ENCODE results near the gene AMIGO1. TPM values are rescaled to one million over a fixed set of nuclear protein-coding genes. Genes with fewer than 3 reads are reported as not detected.

Gene AMIGO1
- total RNA-seq, 1 experiment from 2014 or later = 1.5 TPM

DNA sequence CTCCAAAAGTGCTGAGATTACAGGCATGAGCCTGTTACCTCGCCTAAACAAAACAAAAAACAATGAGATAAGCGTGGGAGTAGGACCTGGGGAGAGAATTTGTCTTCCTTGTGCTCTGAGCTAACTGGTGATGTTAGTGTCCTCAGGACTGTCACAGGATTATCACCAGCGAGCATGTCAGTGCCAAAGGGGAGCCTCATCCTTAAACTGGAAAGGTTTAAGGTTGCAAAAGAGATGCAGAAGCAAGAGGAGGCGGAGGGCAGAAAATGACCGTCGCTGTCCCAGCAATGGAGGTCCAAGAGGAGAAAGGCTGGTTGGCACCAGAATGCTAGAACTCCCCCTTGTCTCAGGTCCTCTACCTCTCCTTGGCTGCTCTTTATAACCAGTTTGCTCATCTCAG, 39.3 kb downstream of the AMIGO1 start:
- Histone ChIP-seq H3K36me3 (ENCODE audit: control insufficient read depth, insufficient read depth, low read length) (no peaks in the 10 kb centered on the region), H3K27me3 (replicated peaks; ENCODE audit: control insufficient read depth, insufficient read depth, low read length) (no peaks in the 10 kb centered on the region; the same call in 1 of the 2 replicates), H3K9me3 (no peaks in the 10 kb centered on the region), H3K4me1 (no peaks in the 10 kb centered on the region), H3K4me3 (ENCODE audit: low read depth, low read length) (no peak overlapping the region)
- H3K4me3 Mint-ChIP-seq (ENCODE audit: unreplicated experiment) = no peak overlapping the region
- no peak for DNase-seq
- intact Hi-C loops (cut with micrococcal nuclease; ENCODE audit: unreplicated experiment) = no loop called here
- no TSS peak for BruUV-seq (replicated peaks)
- no peak overlapping the region for H3K27ac Mint-ChIP-seq (ENCODE audit: unreplicated experiment)
- no peaks in the 10 kb centered on the region for H3K9me3 Mint-ChIP-seq (ENCODE audit: unreplicated experiment)
- TF ChIP-seq, protein P1, sequence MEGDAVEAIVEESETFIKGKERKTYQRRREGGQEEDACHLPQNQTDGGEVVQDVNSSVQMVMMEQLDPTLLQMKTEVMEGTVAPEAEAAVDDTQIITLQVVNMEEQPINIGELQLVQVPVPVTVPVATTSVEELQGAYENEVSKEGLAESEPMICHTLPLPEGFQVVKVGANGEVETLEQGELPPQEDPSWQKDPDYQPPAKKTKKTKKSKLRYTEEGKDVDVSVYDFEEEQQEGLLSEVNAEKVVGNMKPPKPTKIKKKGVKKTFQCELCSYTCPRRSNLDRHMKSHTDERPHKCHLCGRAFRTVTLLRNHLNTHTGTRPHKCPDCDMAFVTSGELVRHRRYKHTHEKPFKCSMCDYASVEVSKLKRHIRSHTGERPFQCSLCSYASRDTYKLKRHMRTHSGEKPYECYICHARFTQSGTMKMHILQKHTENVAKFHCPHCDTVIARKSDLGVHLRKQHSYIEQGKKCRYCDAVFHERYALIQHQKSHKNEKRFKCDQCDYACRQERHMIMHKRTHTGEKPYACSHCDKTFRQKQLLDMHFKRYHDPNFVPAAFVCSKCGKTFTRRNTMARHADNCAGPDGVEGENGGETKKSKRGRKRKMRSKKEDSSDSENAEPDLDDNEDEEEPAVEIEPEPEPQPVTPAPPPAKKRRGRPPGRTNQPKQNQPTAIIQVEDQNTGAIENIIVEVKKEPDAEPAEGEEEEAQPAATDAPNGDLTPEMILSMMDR (IDR thresholded peaks at IDR 0.05; ENCODE audit: insufficient read depth in 1 of 2, low read depth in 1 of 2, low read length in 1 of 2, severe bottlenecking in 1 of 2, unreplicated experiment in 1 of 2) = no peak
- H3K27me3 Mint-ChIP-seq (ENCODE audit: insufficient read depth, unreplicated experiment) = peaks cover 13% of the 10 kb centered on the region
- no peaks in the 10 kb centered on the region for H3K36me3 Mint-ChIP-seq (ENCODE audit: insufficient read depth, unreplicated experiment)
- ChIA-PET POLR2A (no interaction called here), CTCF (no interaction called here)
- H3K4me1 Mint-ChIP-seq (ENCODE audit: low read depth, unreplicated experiment) = peaks cover 2% of the 10 kb centered on the region

DNA sequence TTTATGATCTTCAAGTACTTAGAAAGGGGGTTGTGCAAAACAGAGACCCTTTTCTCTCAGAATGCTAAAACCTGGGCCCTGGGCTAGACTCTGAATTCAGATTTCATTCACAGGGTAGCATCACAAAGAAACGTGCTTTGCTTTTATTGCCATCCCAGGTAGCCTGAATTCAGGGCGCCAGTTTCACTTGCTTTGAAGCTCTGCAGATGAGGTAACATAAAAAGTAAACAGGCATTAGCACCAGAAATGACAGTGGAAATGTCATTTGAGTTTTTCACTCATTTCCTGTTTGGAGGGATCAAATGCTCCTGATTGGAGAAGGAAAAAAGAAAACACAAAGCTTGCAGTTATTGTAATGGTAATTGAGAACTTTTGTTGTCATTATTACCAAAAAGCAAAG, 40.6 kb downstream of the AMIGO1 start:
- no peaks in the 10 kb centered on the region for H3K36me3 ChIP-seq (ENCODE audit: control insufficient read depth, insufficient read depth, low read length)
- POLR2A ChIA-PET = no interaction called here
- Mint-ChIP-seq H3K27ac (ENCODE audit: unreplicated experiment) (no peak overlapping the region), H3K4me3 (ENCODE audit: unreplicated experiment) (no peak overlapping the region), H3K9me3 (ENCODE audit: unreplicated experiment) (no peaks in the 10 kb centered on the region), H3K4me1 (ENCODE audit: low read depth, unreplicated experiment) (peaks cover 10% of the 10 kb centered on the region), H3K27me3 (ENCODE audit: insufficient read depth, unreplicated experiment) (peaks cover 17% of the 10 kb centered on the region), H3K36me3 (ENCODE audit: insufficient read depth, unreplicated experiment) (no peaks in the 10 kb centered on the region)
- TF ChIP-seq, protein P1 (IDR thresholded peaks at IDR 0.05; ENCODE audit: insufficient read depth in 1 of 2, low read depth in 1 of 2, low read length in 1 of 2, severe bottlenecking in 1 of 2, unreplicated experiment in 1 of 2) = no peak
- H3K4me1 ChIP-seq = no peaks in the 10 kb centered on the region
- DNase-seq = no peak
- H3K27me3 ChIP-seq (replicated peaks; ENCODE audit: control insufficient read depth, insufficient read depth, low read length) = no peaks in the 10 kb centered on the region; the same call in 1 of the 2 replicates
- intact Hi-C loops (cut with micrococcal nuclease; ENCODE audit: unreplicated experiment) = no loop called here
- CTCF ChIA-PET = no interaction called here
- no peaks in the 10 kb centered on the region for H3K9me3 ChIP-seq
- H3K4me3 ChIP-seq (ENCODE audit: low read depth, low read length) = no peak overlapping the region
- no TSS peak for BruUV-seq (replicated peaks)

DNA sequence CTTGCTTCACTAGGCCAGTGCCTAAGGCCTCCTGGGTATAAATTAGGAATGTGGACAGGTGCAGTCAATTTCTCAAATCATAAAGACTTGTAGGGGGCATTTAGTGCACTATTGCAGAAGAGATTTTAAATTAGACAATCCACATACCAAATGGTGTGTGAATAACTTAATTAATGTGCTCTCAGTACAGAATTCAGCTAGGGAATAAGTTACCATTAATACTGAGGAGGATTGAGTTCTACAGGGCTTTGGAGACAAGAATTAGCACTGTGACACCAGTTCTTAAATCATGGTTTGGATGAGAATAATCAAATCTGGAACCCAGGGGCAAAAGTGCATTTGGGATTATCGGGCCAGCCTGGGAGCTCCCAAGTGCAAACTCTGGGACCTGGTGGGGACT, 41.5 kb downstream of the AMIGO1 start:
- no TSS peak for BruUV-seq (replicated peaks)
- intact Hi-C loops (cut with micrococcal nuclease; ENCODE audit: unreplicated experiment) = no loop called here
- Histone ChIP-seq H3K4me3 (ENCODE audit: low read depth, low read length) (no peak overlapping the region), H3K9me3 (no peaks in the 10 kb centered on the region), H3K4me1 (no peaks in the 10 kb centered on the region), H3K36me3 (ENCODE audit: control insufficient read depth, insufficient read depth, low read length) (no peaks in the 10 kb centered on the region), H3K27me3 (replicated peaks; ENCODE audit: control insufficient read depth, insufficient read depth, low read length) (no peaks in the 10 kb centered on the region; the same call in 1 of the 2 replicates)
- ChIA-PET CTCF (no interaction called here), POLR2A (no interaction called here)
- DNase-seq = no peak
- Mint-ChIP-seq H3K27ac (ENCODE audit: unreplicated experiment) (no peak overlapping the region), H3K36me3 (ENCODE audit: insufficient read depth, unreplicated experiment) (no peaks in the 10 kb centered on the region), H3K4me1 (ENCODE audit: low read depth, unreplicated experiment) (peaks cover 10% of the 10 kb centered on the region), H3K9me3 (ENCODE audit: unreplicated experiment) (no peaks in the 10 kb centered on the region), H3K27me3 (ENCODE audit: insufficient read depth, unreplicated experiment) (peaks cover 16% of the 10 kb centered on the region), H3K4me3 (ENCODE audit: unreplicated experiment) (no peak overlapping the region)
- TF ChIP-seq, protein P1 (IDR thresholded peaks at IDR 0.05; ENCODE audit: insufficient read depth in 1 of 2, low read depth in 1 of 2, low read length in 1 of 2, severe bottlenecking in 1 of 2, unreplicated experiment in 1 of 2) = no peak

All from Caco-2 (cell line).